ENCODE results near the gene CYP4F11. TPM values are rescaled to one million over a fixed set of nuclear protein-coding genes. Genes with fewer than 3 reads are reported as not detected.
"Not testable (repeated sequence)": the region's sequence is repeated elsewhere in the genome, so short reads cannot be mapped to it uniquely, and the experiment has no call there.

CYP4F11 gene
- total RNA-seq, 1 donor from 2014 or later = 2.7 TPM

GRCh38 chr19:15922021-15922420 is 12.3 kb downstream of the CYP4F11 start:
- no peak for ATAC-seq

GRCh38 chr19:15919243-15919642 is 15.1 kb downstream of the CYP4F11 start:
- no peak for ATAC-seq

GRCh38 chr19:15915109-15915508 is 19.2 kb downstream of the CYP4F11 start:
- no peak for ATAC-seq

DNA sequence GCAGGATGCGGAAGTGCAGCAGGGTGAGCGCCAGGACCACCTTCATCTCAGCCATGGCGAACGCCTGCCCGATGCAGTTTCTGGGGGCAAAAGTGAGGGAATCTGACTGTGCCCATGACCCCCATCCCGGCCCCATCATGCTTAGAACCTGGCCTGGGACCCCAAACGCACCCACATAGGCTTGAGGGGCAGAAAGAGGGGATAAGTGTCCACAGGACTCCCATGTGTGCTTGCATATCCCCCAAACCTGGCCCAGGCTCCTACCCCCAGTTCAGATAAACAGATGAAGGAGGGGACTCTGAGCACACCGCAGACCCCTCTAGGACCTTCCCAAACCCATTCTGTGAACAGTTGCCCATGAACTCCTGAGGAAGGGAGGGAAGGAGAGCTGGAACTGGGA is 20.5 kb downstream of the CYP4F11 start:
- ATAC-seq = no peak

DNA sequence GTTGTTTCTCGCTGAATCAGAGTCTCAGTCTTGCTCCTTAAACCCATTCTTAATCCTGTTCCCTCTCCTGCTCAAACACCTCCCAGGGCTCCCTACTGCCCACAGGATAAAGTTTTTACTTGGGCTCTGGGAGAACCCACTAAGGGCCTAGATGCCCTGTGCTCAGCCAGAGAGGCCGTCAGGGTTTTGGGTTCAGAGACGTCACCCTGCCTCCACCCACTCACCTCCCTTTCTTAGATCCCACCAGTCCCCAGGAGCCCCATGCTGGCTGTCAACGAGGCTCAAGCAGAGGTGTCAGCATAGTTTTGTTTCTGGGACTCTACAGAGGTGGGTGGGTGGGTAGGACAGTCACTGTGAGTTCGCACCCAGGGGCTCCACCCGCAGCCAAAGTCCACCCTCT is 20.9 kb downstream of the CYP4F11 start:
- no peak for ATAC-seq

DNA sequence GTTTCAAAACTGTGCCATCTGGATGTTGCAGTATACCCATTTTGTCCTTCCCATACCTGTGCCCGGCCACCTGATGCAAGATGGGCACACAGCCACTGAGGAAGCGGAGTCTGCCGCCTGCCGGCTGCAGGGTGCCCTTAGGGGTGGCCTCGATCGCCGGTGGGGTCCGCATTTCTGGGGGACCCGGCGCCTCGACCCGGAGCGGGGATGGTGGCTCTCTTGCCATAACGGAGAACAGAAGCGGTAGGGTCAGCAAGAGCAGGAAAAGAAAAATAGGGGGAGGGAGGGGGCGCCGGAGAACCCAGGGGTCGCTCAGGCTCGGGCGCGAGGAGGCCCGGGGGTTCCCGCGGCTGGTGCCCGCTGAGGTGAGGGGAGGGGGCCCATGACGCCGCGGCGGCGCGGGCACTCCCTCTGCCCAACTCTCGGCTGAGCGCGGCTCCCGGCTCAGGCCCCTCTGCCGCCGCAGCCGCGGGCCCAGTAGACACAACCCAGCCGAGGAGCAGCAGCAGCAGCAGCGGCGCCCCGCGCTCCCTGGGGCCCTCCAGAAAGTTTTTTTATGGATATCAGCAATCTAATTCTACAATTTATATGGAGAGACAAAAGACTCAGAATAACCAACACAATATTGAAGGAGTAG is 22.6 kb downstream of the CYP4F11 start:
- no peak for ATAC-seq

- no peak for ATAC-seq
Observed at GRCh38 chr19:15905026-15905425, 29.3 kb downstream of the CYP4F11 start.

DNA sequence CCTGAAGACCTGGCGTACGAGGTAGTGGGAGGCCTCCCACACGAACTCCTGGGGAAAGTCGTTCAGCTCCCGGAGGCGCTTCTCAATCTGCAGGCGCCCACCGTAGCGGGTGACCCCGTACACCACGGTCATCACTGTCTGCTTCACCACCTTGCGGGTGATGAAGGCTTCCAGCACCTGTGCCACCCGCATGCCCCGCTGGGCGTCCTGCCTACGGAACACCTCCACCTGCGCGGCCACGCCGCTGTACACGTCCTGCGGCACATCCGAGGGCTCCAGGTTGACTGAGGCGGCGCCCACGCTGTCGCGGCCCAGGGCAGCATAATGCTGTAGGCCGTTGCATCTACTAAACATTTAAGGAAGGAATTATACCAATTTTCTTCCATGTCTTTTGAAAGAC is 31.4 kb downstream of the CYP4F11 start:
- ATAC-seq = peak; percentile 17

- ATAC-seq = peak; percentile 83
Observed at GRCh38 chr19:15902254-15902653, 32.1 kb downstream of the CYP4F11 start.

DNA sequence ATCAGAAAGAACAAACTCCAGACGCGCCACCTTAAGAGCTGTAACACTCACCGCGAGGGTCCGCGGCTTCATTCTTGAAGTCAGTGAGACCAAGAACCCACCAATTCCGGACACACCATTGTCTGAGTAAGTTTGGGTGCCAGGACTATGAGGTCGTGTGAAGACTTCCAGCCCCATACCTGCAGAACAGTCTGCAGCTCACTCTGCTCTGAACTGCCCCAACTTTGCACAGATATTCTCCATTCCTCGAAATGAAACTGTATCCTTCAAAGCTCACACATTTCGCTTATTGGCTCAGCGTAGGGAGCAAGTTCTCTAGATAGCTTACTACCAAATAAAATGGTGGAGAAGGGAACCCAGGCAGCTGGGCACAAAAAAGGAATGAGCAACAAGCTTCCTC is 33.8 kb downstream of the CYP4F11 start:
- no peak for ATAC-seq

GRCh38 chr19:15900032-15900431 is 34.3 kb downstream of the CYP4F11 start:
- ATAC-seq = not testable (repeated sequence)

DNA sequence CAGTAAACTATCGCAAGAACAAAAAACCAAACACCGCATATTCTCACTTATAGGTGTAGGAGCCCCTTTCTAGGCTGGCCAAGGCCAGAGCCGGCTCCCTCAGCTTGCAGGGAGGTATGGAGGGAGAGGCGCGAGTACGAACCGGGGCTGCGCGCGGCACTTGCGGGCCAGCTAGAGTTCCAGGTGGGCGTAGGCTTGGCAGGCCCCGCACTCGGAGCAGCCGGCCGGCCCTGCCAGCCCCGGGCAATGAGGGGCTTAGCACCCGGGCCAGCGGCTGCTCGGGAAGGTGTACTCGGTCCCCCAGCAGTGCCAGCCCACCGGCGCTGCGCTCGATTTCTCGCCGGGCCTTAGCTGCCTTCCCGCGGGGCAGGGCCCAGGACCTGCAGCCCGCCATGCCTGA is 34.8 kb downstream of the CYP4F11 start:
- not testable (repeated sequence) for ATAC-seq

GRCh38 chr19:15897738-15898276 is 36.5 kb downstream of the CYP4F11 start, which contains the start of gene CYP4F2:
TSS of gene CYP4F2 (minus strand) at chr19:15898074. CDS start at chr19:15897611, 463 bp downstream.
- no peak for ATAC-seq

DNA sequence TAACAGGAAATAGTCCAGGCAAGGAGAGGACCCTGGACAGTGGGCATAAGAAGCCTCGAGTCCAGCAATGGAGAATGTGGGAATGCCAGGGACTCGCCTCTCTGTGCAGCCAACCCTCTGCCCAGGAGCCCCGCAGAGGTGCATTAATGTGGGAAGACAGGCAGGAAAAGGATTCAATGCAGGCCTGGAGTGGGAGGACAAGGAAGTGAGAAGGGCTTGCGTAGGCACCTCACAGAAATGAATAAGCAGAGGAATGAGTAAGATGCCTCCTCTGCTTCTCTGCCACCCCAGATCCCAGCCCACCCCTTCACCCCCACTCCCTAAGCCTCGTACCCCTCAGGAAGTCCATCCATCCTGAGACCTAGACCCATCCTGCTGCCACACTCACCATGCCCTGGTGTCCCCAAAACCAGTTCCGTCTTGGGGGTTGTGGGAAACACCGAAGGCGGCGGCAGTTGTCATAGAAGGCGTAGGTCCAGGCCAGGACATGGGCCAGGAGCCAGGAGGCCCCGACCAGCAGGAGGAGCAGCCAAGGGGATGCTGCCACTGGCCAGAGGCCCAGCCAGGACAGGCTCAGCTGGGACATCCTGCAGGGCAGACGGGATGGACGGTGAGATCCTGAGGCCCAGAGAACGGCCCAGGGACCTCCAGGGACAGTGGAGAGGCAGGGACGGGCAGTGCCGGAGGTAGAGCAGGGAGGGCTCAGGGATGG is 37.1 kb downstream of the CYP4F11 start:
- no peak for ATAC-seq

- no peak for ATAC-seq
Observed at GRCh38 chr19:15895876-15896430, 38.4 kb downstream of the CYP4F11 start.

DNA sequence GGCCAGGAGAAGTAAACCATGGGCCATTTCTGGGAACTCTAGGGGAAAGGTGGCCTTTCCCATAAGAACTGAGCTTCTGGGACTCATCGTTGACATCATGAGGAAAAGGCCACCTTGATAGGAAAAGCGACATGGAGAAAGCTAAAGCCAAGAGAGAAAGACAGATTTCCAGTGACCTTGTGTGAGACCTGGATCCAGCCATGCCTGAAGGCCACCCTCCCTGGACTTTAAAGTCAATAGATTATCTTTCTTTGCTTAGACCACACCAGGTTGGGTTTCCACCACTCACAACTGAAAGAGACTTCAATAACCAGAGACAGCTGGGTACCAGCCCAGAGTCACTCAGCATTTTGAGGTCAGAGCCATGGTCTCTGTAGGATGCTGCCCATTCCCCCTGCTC is 40.0 kb downstream of the CYP4F11 start:
- ATAC-seq = no peak

GRCh38 chr19:15893477-15893876 is 40.9 kb downstream of the CYP4F11 start:
- no peak for ATAC-seq

DNA sequence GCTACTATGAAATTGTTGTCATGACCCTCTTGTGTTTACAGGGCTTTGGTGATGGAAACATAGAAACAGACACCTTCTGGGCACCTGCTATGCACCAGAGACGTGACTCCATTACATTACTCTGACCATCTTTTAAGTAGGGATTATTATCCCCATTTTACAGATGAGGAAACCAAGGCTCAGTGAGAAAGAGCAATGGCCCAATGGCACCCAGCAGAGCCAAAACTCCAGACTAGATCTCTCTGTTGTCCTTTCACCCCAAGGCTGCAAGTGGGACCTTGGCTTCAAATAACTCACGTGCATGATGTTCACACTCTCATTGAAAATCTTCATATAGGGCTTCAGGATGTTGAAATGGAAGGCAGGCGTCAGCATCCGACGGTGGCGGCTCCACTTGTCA is 42.3 kb downstream of the CYP4F11 start:
- no peak for ATAC-seq

GRCh38 chr19:15891434-15891833 is 42.9 kb downstream of the CYP4F11 start:
- ATAC-seq = no peak

DNA sequence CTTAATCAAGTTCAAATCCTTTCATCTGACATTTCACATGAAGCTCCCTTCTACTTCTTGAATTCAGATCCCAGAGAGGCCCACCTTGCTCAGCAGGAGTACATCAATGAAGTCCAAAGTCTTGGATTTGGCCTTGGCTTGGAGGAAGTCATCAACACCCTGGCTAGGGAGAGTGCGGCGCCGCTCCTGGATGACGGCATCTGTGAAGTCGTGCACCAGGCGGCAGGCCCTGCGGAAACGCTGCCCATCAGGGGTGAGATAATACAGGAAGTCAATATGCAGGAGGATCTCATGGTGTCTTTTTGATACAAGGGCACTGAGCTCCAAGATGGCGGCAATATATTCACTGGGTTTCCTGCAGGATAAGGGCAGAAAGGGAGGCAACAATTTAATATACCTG is 45.0 kb downstream of the CYP4F11 start:
- ATAC-seq = not testable (repeated sequence)

GRCh38 chr19:15885919-15886318 is 48.4 kb downstream of the CYP4F11 start:
- ATAC-seq = no peak

DNA sequence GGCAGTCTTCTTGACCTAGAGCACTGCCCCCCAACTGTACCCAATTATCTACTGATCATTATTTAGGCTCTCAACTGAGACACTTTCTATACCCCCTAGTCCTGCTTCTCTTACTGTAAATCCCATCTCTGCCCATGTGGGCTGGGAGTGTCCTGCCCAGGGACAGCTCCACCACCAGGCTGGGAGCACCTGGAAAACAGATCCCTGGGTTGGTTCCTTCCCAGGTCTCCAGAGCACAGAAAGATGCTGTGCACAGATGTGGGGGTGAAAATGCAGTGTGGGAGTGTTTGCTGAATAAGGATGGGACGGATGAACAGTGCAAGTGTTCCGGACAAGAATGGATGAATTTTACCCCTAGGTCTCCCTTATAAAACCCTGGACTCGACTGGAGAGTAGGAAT is 49.2 kb downstream of the CYP4F11 start:
- no peak for ATAC-seq

DNA sequence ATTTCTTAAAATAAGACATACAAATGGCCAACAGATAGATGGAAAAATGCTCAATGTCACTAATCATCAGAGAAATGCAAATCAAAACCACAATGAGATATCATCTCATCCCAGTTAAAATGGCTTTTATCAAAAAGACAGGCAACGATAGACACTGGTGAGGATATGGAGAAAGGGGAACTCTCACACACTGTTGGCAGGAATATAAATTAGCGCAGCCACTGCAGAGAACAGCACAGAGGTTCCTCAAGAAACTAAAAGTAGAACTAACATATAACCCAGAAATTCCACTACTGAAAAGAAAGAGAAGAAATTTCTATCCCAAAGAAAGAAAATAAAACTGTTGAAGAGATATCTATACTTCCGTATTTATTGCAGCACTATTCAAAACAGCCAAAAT is 51.0 kb downstream of the CYP4F11 start:
- not testable (repeated sequence) for ATAC-seq

Measured in esophagus mucosa (tissue), 1 donor.